ENCODE measurements around the gene STK24.

DNA sequence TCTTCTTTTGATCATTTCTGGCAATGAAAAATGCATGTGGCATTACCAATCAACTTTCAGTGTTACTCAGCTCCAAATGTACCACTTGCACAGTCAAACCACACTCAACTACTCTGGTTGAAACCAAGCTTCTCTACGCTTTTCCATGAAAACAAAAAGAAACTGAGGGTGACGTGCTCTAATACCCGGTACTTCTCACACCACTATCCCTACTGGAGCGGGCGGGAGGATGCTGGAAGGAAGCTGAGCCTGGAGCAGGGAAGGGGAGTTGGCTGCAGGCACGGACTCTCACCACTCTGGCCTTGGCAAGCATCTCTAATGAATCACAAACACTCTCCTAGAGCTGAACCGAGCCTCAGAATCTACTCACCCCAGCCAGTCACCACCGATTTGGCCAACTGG is 48.2 kb downstream of the STK24 start:
- no peak for TF ChIP-seq POLR2A (IDR thresholded peaks at IDR 0.05; ENCODE audit: low read depth, low read length)
- no peak for TF ChIP-seq MXI1 (IDR thresholded peaks at IDR 0.05; ENCODE audit: borderline replicate concordance, low read depth, low read length)
- TF ChIP-seq, protein P1, sequence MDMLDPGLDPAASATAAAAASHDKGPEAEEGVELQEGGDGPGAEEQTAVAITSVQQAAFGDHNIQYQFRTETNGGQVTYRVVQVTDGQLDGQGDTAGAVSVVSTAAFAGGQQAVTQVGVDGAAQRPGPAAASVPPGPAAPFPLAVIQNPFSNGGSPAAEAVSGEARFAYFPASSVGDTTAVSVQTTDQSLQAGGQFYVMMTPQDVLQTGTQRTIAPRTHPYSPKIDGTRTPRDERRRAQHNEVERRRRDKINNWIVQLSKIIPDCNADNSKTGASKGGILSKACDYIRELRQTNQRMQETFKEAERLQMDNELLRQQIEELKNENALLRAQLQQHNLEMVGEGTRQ (IDR thresholded peaks at IDR 0.05; ENCODE audit: low read depth, low read length) = no peak
- no peak for TF ChIP-seq CTCF (conservative IDR thresholded peaks at IDR 0.05; ENCODE audit: low read depth, low read length)
- TF ChIP-seq BHLHE40 (IDR thresholded peaks at IDR 0.05; ENCODE audit: low read depth, low read length) = no peak
- no peak for TF ChIP-seq RCOR1 (IDR thresholded peaks at IDR 0.05; ENCODE audit: insufficient replicate concordance, low read length)
- no peak for TF ChIP-seq MAFK (IDR thresholded peaks at IDR 0.05; ENCODE audit: low read depth, low read length)
- TF ChIP-seq, protein P2, sequence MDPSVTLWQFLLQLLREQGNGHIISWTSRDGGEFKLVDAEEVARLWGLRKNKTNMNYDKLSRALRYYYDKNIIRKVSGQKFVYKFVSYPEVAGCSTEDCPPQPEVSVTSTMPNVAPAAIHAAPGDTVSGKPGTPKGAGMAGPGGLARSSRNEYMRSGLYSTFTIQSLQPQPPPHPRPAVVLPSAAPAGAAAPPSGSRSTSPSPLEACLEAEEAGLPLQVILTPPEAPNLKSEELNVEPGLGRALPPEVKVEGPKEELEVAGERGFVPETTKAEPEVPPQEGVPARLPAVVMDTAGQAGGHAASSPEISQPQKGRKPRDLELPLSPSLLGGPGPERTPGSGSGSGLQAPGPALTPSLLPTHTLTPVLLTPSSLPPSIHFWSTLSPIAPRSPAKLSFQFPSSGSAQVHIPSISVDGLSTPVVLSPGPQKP (IDR thresholded peaks at IDR 0.05; ENCODE audit: borderline replicate concordance, low read depth, low read length) = no peak
- no peak for TF ChIP-seq CEBPB (IDR thresholded peaks at IDR 0.05; ENCODE audit: low read depth, low read length)
- no peak for TF ChIP-seq FOS (IDR thresholded peaks at IDR 0.05; ENCODE audit: low read depth, low read length)
- TF ChIP-seq SMC3 (IDR thresholded peaks at IDR 0.05; ENCODE audit: low read depth, low read length) = no peak
